HG03439 (cell line): ENCODE results near the gene PGA4.

Source experiments
- ATAC-seq: cut with Tn5 transposase; IDR thresholded peaks from one replicate; pipeline ENCODE4 v1.9.1; 2021; ENCODE audit warnings: mild to moderate bottlenecking, moderate library complexity; ENCODE audit not compliant: unreplicated experiment

The PGA4 gene

GRCh38 chr11:61277186-61278000, 55.2 kb downstream of the PGA4 start:
- no peak for ATAC-seq

- no peak for ATAC-seq
These were observed 55.9 kb downstream of the PGA4 start for GRCh38 chr11:61278001-61278470.

GRCh38 chr11:61279934-61280659, 58.0 kb downstream of the PGA4 start:
- ATAC-seq = no peak

GRCh38 chr11:61280883-61281580, 58.9 kb downstream of the PGA4 start:
- ATAC-seq = no peak
